OCI-LY7 (cell line): Measurements from ENCODE around the gene TRIM41. TPM values are rescaled to one million over a fixed set of nuclear protein-coding genes. Genes with fewer than 3 reads are reported as not detected.
A peak's percentile ranks its signal among the peaks of the same experiment; 100 is the strongest.

Source experiments
- BruUV-seq: library from RNA; stranded (reverse); fragments of 400-500 nt; replicated peaks from 2 replicates; lab custom pipeline; 2021; lab: Mats Ljungman, UMichigan
- CTCF ChIA-PET: fragments of 300-600 bp; sonication (Branson Sonifier 250); formaldehyde crosslinking; loops from one replicate; lab custom pipeline; 2022; ENCODE audit warnings: antibody characterized with exemption; ENCODE audit not compliant: unreplicated experiment; lab: Charles Lee
- POLR2A ChIA-PET: fragments of 300-600 bp; sonication (Branson Sonifier 250); formaldehyde crosslinking; loops from one replicate; lab custom pipeline; 2022; ENCODE audit warnings: antibody characterized with exemption; lab: Charles Lee
- DNase-seq: peaks from one replicate; pipeline ENCODE4 v3.0.0-alpha.2; 2015; ENCODE audit warnings: low spot score
- H2AFZ ChIP-seq: fragments of 200-600 bp; sonication (generic), shearing (Covaris generic); 2 replicates; pipeline ENCODE4 v1.6.1; 2014; ENCODE audit warnings: mild to moderate bottlenecking, antibody characterized with exemption, low read length, moderate library complexity
- H3K27ac ChIP-seq: fragments of 200-600 bp; sonication (generic); 2 replicates; pipeline ENCODE4 v1.5.1; 2014; ENCODE audit warnings: mixed run types, low read depth, mild to moderate bottlenecking, moderate library complexity, low read length, inconsistent platforms; ENCODE audit not compliant: poor library complexity, severe bottlenecking
- H3K36me3 ChIP-seq: fragments of 200-600 bp; sonication (generic); 2 replicates; pipeline ENCODE4 v1.6.1; 2014; ENCODE audit warnings: mild to moderate bottlenecking, antibody characterized with exemption, low read length, moderate library complexity, mixed read lengths; ENCODE audit not compliant: insufficient read depth
- H3K4me1 ChIP-seq: fragments of 200-600 bp; sonication (generic); 2 replicates; pipeline ENCODE4 v1.5.1; 2014; ENCODE audit warnings: mild to moderate bottlenecking, low read length; ENCODE audit not compliant: insufficient read depth, poor library complexity, severe bottlenecking
- H3K4me2 ChIP-seq: fragments of 200-600 bp; sonication (generic); 2 replicates; pipeline ENCODE4 v1.6.1; 2014; ENCODE audit warnings: mild to moderate bottlenecking, low read length
- H3K4me3 ChIP-seq: fragments of 200-600 bp; sonication (generic); 2 replicates; pipeline ENCODE4 v1.5.1; 2014; ENCODE audit warnings: mild to moderate bottlenecking, low read depth, low read length; ENCODE audit not compliant: poor library complexity, severe bottlenecking
- H3K79me2 ChIP-seq: fragments of 200-600 bp; sonication (generic); 2 replicates; pipeline ENCODE4 v1.6.1; 2016; ENCODE audit warnings: low read depth, mild to moderate bottlenecking, low read length, moderate library complexity, mixed read lengths; ENCODE audit not compliant: insufficient read depth
- H3K9me2 ChIP-seq: fragments of 200-600 bp; sonication (generic); 2 replicates; pipeline ENCODE4 v1.6.1; 2016; ENCODE audit warnings: mild to moderate bottlenecking, low read length, mixed read lengths; ENCODE audit not compliant: insufficient read depth
- H3K9me3 ChIP-seq: fragments of 200-600 bp; sonication (generic); 2 replicates; pipeline ENCODE4 v1.6.1; 2014; ENCODE audit warnings: mild to moderate bottlenecking, mixed run types, low read length, mixed read lengths
- H4K20me1 ChIP-seq: fragments of 200-600 bp; sonication (generic); 2 replicates; pipeline ENCODE4 v1.6.1; 2014; ENCODE audit warnings: mild to moderate bottlenecking, antibody characterized with exemption, low read length, moderate library complexity, mixed read lengths; ENCODE audit not compliant: insufficient read depth
- CTCF ChIP-seq: fragments of 200-600 bp; sonication (generic); conservative IDR thresholded peaks from 2 replicates; pipeline ENCODE4 v1.5.1; 2014; ENCODE audit warnings: mild to moderate bottlenecking, antibody characterized with exemption, low read length, moderate library complexity, mixed read lengths
- EZH2phosphoT487 ChIP-seq: fragments of 200-600 bp; sonication (generic); IDR thresholded peaks from 2 replicates; pipeline ENCODE4 v1.6.1; 2018; ENCODE audit warnings: low read depth, borderline replicate concordance, mild to moderate bottlenecking, mixed run types, antibody characterized with exemption, low read length, moderate library complexity, mixed read lengths
- intact Hi-C: fragments of 100-400 bp; cut with micrococcal nuclease; formaldehyde crosslinking; loops from one replicate; pipeline ENCODE4 v1.10.0; 2022; ENCODE audit not compliant: unreplicated experiment
- total RNA-seq, 2 experiments: library from RNA; depleted of rRNA in 1 of 2; stranded (reverse); fragments of >200 nt in 1 of 2; shearing (Covaris generic) in 1 of 2; gene quantifications; 2 replicates each; pipeline ENCODE4 v1.2.3, GENCODE V29; 2014 to 2022

TRIM41 gene
- total RNA-seq, 2 experiments from 2014 or later: 30.2 to 73.4 TPM

- ChIA-PET CTCF (no interaction called here), POLR2A (interaction anchor here (0.7 to 3.1 kb wide), 9 partner anchors 9 to 75 kb away, joined by 3 to 20 read pairs (median 5); partner anchors contain the start of genes RACK1 and TRIM41)
- Histone ChIP-seq H3K4me1 (peaks cover 33% of the 10 kb centered on the region), H3K4me2 (peak overlapping the region; percentile 86), H4K20me1 (peaks cover 24% of the 10 kb centered on the region; the same call in 1 of the 2 replicates), H3K4me3 (peak overlapping the region; percentile 81), H2AFZ (peak overlapping the region; percentile 14; the same call in 1 of the 2 replicates), H3K36me3 (peaks cover 50% of the 10 kb centered on the region), H3K9me2 (no peaks in the 10 kb centered on the region), H3K9me3 (peaks cover 4% of the 10 kb centered on the region; the same call in 1 of the 2 replicates), H3K27ac (peak overlapping the region; percentile 77), H3K79me2 (peaks cover 70% of the 10 kb centered on the region)
- intact Hi-C loops: no loop called here
- DNase-seq: no peak
- TSS peak; percentile 26 for BruUV-seq
- no peak for TF ChIP-seq EZH2phosphoT487
These were observed 37.1 kb downstream of the TRIM41 start for GRCh38 chr5:181259974-181260719.

- Histone ChIP-seq H3K4me2 (peak within 1 kb of the TSS; percentile 86), H4K20me1 (peaks cover 17% of the 10 kb centered on the region; the same call in 1 of the 2 replicates), H3K79me2 (peaks cover 63% of the 10 kb centered on the region), H3K27ac (peak within 1 kb of the TSS; percentile 77), H2AFZ (peak within 1 kb of the TSS; percentile 53), H3K4me1 (peaks cover 27% of the 10 kb centered on the region), H3K9me3 (peaks cover 4% of the 10 kb centered on the region; the same call in 1 of the 2 replicates), H3K9me2 (no peaks in the 10 kb centered on the region), H3K36me3 (peaks cover 43% of the 10 kb centered on the region), H3K4me3 (peak within 1 kb of the TSS; percentile 81)
- DNase-seq: peak; percentile 97
- no TSS peak for BruUV-seq
- ChIA-PET POLR2A (interaction anchor here (0.7 to 3.1 kb wide), 11 partner anchors 9 to 76 kb away, joined by 3 to 20 read pairs (median 5); partner anchors contain the start of genes RACK1 and TRIM41), CTCF (interaction anchor here (1.3 kb wide), 1 partner anchor 9 kb away, joined by 3 read pairs; no protein-coding TSS in a partner anchor)
- intact Hi-C loops: loop anchor here (1.0 kb wide), 4 partner anchors 15 to 73 kb away; partner anchors contain the start of gene TRIM41
- TF ChIP-seq CTCF (no peak), EZH2phosphoT487 (no peak)
These were observed 37.7 kb downstream of the TRIM41 start, which contains the start of gene TRIM52 for GRCh38 chr5:181260720-181261319. TSS of gene TRIM52 (minus strand) at chr5:181261143. CDS start at chr5:181260813, 330 bp downstream.
